Measurements from ENCODE around the gene FKBP8. TPM values are rescaled to one million over a fixed set of nuclear protein-coding genes. Genes with fewer than 3 reads are reported as not detected.

The FKBP8 gene
- total RNA-seq, 1 experiment from 2014 or later: 345 TPM

DNA sequence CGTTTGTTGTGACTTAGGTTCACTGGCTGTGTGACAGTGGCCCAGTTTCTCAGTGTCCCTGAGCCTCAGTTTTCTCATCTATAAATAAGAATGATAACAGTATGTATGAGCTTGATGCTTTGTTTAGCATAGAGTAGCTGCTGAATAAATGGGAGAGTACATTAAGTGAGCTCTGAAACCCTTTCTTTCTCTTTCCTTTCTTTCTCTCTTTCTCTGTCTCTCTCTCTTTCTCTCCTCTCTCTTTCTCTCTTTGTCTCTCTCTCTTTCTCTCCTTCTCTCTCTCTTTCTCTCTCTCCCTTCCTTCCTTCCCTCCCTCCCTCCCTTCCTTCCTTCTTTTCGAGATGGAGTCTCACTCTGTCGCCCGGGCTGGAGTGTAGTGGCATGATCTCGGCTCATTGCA lies 16.3 kb upstream of the FKBP8 start:
- H3K9me3 Mint-ChIP-seq: no peaks in the 10 kb centered on the region
- no peaks in the 10 kb centered on the region for H3K27me3 Mint-ChIP-seq (ENCODE audit: low read depth)
- DNase-seq (ENCODE audit: low spot score) (no peak), ATAC-seq (no peak)
- H3K4me3 Mint-ChIP-seq: peak overlapping the region; percentile 14; the same call in 1 of the 2 replicates
- H3K27ac Mint-ChIP-seq: no peak overlapping the region
- TF ChIP-seq PRRX2 (CRISPR knock-in tag; IDR thresholded peaks at IDR 0.05) (no peak), ATF1 (CRISPR knock-in tag; IDR thresholded peaks at IDR 0.05) (no peak), ZNF317 (CRISPR knock-in tag; IDR thresholded peaks at IDR 0.05; ENCODE audit: borderline replicate concordance, low read depth) (no peak), ZNF416 (CRISPR knock-in tag; IDR thresholded peaks at IDR 0.05) (no peak)
- TF ChIP-seq, protein P1, sequence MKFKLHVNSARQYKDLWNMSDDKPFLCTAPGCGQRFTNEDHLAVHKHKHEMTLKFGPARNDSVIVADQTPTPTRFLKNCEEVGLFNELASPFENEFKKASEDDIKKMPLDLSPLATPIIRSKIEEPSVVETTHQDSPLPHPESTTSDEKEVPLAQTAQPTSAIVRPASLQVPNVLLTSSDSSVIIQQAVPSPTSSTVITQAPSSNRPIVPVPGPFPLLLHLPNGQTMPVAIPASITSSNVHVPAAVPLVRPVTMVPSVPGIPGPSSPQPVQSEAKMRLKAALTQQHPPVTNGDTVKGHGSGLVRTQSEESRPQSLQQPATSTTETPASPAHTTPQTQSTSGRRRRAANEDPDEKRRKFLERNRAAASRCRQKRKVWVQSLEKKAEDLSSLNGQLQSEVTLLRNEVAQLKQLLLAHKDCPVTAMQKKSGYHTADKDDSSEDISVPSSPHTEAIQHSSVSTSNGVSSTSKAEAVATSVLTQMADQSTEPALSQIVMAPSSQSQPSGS (CRISPR knock-in tag; IDR thresholded peaks at IDR 0.05; ENCODE audit: borderline replicate concordance, low read depth): no peak
- TF ChIP-seq, protein P2, sequence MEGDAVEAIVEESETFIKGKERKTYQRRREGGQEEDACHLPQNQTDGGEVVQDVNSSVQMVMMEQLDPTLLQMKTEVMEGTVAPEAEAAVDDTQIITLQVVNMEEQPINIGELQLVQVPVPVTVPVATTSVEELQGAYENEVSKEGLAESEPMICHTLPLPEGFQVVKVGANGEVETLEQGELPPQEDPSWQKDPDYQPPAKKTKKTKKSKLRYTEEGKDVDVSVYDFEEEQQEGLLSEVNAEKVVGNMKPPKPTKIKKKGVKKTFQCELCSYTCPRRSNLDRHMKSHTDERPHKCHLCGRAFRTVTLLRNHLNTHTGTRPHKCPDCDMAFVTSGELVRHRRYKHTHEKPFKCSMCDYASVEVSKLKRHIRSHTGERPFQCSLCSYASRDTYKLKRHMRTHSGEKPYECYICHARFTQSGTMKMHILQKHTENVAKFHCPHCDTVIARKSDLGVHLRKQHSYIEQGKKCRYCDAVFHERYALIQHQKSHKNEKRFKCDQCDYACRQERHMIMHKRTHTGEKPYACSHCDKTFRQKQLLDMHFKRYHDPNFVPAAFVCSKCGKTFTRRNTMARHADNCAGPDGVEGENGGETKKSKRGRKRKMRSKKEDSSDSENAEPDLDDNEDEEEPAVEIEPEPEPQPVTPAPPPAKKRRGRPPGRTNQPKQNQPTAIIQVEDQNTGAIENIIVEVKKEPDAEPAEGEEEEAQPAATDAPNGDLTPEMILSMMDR (IDR thresholded peaks at IDR 0.05): no peak
- TF ChIP-seq, protein P3, sequence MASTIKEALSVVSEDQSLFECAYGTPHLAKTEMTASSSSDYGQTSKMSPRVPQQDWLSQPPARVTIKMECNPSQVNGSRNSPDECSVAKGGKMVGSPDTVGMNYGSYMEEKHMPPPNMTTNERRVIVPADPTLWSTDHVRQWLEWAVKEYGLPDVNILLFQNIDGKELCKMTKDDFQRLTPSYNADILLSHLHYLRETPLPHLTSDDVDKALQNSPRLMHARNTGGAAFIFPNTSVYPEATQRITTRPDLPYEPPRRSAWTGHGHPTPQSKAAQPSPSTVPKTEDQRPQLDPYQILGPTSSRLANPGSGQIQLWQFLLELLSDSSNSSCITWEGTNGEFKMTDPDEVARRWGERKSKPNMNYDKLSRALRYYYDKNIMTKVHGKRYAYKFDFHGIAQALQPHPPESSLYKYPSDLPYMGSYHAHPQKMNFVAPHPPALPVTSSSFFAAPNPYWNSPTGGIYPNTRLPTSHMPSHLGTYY (CRISPR knock-in tag; IDR thresholded peaks at IDR 0.05): no peak
- TF ChIP-seq, protein P4, sequence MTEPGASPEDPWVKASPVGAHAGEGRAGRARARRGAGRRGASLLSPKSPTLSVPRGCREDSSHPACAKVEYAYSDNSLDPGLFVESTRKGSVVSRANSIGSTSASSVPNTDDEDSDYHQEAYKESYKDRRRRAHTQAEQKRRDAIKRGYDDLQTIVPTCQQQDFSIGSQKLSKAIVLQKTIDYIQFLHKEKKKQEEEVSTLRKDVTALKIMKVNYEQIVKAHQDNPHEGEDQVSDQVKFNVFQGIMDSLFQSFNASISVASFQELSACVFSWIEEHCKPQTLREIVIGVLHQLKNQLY (CRISPR knock-in tag; IDR thresholded peaks at IDR 0.05): no peak
- TF ChIP-seq, protein P5, sequence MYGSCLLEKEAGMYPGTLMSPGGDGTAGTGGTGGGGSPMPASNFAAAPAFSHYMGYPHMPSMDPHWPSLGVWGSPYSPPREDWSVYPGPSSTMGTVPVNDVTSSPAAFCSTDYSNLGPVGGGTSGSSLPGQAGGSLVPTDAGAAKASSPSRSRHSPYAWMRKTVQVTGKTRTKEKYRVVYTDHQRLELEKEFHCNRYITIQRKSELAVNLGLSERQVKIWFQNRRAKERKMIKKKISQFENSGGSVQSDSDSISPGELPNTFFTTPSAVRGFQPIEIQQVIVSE (CRISPR knock-in tag; IDR thresholded peaks at IDR 0.05; ENCODE audit: borderline replicate concordance): no peak
- H3K4me1 Mint-ChIP-seq: peaks cover 8% of the 10 kb centered on the region
- ChIA-PET POLR2A (no interaction called here), CTCF (interaction anchor here (0.6 to 0.7 kb wide), 2 partner anchors 30 to 98 kb away, joined by 3 read pairs; no protein-coding TSS in a partner anchor)
- peaks cover 23% of the 10 kb centered on the region for H3K36me3 Mint-ChIP-seq

DNA sequence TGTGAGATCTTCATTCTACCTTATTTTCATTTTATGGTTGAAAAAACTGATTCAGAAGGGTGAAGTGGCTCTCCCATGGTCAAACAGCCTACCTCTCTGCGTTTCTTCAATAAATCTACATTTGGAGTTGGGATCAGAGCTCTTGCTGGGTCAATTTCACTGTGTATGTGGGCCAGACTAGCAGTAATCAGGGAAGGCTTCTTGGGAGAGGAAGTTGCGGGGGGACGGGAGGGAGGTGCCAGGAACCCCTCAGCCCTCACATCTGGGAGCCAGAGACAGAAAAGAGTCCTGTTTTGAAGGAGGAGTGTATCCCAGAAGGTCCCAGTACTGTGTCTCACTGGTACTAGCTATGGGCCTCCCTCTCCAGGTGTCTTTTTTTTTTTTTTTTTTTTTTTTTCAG lies 15.2 kb upstream of the FKBP8 start:
- DNase-seq (ENCODE audit: low spot score) (no peak), ATAC-seq (no peak)
- Mint-ChIP-seq H3K27ac (peak overlapping the region; percentile 73), H3K27me3 (ENCODE audit: low read depth) (no peaks in the 10 kb centered on the region), H3K4me1 (peaks cover 8% of the 10 kb centered on the region), H3K9me3 (no peaks in the 10 kb centered on the region), H3K4me3 (peak overlapping the region; percentile 87), H3K36me3 (peaks cover 15% of the 10 kb centered on the region)
- ChIA-PET POLR2A (interaction anchor here (0.6 to 2.7 kb wide), 4 partner anchors 9 to 15 kb away, joined by 3 to 8 read pairs (median 4); partner anchors contain the start of genes FKBP8 and UBA52), CTCF (interaction anchor here (0.6 to 2.8 kb wide), 13 partner anchors 9 to 1297 kb away, joined by 3 to 15 read pairs (median 5); partner anchors contain the start of genes ELL, REX1BD and UBA52)
- no peak for TF ChIP-seq CREB1 (CRISPR knock-in tag; IDR thresholded peaks at IDR 0.05)
- TF ChIP-seq, protein P6, sequence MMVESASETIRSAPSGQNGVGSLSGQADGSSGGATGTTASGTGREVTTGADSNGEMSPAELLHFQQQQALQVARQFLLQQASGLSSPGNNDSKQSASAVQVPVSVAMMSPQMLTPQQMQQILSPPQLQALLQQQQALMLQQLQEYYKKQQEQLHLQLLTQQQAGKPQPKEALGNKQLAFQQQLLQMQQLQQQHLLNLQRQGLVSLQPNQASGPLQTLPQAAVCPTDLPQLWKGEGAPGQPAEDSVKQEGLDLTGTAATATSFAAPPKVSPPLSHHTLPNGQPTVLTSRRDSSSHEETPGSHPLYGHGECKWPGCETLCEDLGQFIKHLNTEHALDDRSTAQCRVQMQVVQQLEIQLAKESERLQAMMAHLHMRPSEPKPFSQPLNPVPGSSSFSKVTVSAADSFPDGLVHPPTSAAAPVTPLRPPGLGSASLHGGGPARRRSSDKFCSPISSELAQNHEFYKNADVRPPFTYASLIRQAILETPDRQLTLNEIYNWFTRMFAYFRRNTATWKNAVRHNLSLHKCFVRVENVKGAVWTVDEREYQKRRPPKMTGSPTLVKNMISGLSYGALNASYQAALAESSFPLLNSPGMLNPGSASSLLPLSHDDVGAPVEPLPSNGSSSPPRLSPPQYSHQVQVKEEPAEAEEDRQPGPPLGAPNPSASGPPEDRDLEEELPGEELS (CRISPR knock-in tag; IDR thresholded peaks at IDR 0.05): no peak
- TF ChIP-seq, protein P7, sequence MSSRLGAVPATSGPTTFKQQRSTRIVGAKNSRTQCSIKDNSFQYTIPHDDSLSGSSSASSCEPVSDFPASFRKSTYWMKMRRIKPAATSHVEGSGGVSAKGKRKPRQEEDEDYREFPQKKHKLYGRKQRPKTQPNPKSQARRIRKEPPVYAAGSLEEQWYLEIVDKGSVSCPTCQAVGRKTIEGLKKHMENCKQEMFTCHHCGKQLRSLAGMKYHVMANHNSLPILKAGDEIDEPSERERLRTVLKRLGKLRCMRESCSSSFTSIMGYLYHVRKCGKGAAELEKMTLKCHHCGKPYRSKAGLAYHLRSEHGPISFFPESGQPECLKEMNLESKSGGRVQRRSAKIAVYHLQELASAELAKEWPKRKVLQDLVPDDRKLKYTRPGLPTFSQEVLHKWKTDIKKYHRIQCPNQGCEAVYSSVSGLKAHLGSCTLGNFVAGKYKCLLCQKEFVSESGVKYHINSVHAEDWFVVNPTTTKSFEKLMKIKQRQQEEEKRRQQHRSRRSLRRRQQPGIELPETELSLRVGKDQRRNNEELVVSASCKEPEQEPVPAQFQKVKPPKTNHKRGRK (CRISPR knock-in tag; IDR thresholded peaks at IDR 0.05; ENCODE audit: borderline replicate concordance): no peak
- TF ChIP-seq CREM (CRISPR knock-in tag; IDR thresholded peaks at IDR 0.05): no peak
- TF ChIP-seq, protein P8, sequence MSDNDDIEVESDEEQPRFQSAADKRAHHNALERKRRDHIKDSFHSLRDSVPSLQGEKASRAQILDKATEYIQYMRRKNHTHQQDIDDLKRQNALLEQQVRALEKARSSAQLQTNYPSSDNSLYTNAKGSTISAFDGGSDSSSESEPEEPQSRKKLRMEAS (CRISPR knock-in tag; IDR thresholded peaks at IDR 0.05): no peak
- TF ChIP-seq FOXJ3 (CRISPR knock-in tag; IDR thresholded peaks at IDR 0.05; ENCODE audit: borderline replicate concordance): no peak
- no peak for TF ChIP-seq ZNF423 (CRISPR knock-in tag; IDR thresholded peaks at IDR 0.05)
- no peak for TF ChIP-seq ZNF232 (CRISPR knock-in tag; IDR thresholded peaks at IDR 0.05)
- TF ChIP-seq SP1 (CRISPR knock-in tag; conservative IDR thresholded peaks at IDR 0.05): no peak
- TF ChIP-seq, protein P9, sequence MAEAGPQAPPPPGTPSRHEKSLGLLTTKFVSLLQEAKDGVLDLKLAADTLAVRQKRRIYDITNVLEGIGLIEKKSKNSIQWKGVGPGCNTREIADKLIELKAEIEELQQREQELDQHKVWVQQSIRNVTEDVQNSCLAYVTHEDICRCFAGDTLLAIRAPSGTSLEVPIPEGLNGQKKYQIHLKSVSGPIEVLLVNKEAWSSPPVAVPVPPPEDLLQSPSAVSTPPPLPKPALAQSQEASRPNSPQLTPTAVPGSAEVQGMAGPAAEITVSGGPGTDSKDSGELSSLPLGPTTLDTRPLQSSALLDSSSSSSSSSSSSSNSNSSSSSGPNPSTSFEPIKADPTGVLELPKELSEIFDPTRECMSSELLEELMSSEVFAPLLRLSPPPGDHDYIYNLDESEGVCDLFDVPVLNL (CRISPR knock-in tag; IDR thresholded peaks at IDR 0.05; ENCODE audit: borderline replicate concordance, low read depth): no peak
- no peak for TF ChIP-seq PRRX2 (CRISPR knock-in tag; IDR thresholded peaks at IDR 0.05)
- no peak for TF ChIP-seq FOXP1 (CRISPR knock-in tag; IDR thresholded peaks at IDR 0.05; ENCODE audit: borderline replicate concordance)
- TF ChIP-seq, protein P10, sequence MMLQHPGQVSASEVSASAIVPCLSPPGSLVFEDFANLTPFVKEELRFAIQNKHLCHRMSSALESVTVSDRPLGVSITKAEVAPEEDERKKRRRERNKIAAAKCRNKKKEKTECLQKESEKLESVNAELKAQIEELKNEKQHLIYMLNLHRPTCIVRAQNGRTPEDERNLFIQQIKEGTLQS (CRISPR knock-in tag; conservative IDR thresholded peaks at IDR 0.05): no peak

Measured in WTC11 (cell line).